ENCODE data around the gene ASXL2.
"Not testable (repeated sequence)": the region's sequence is repeated elsewhere in the genome, so short reads cannot be mapped to it uniquely, and the experiment has no call there.

ASXL2 gene

GRCh38 chr2:25878361-25879132 lies at the start of gene ASXL2:
Gene ASXL2, minus strand, starts transcription at chr2:25878487. Its CDS starts 265 bp downstream, at chr2:25878222.
- DNase-seq (ENCODE audit: low read depth), result peak; percentile 82

- DNase-seq (ENCODE audit: low read depth), result no peak
Observed at GRCh38 chr2:25926984-25927756, 48.9 kb upstream of the ASXL2 start.

- DNase-seq (ENCODE audit: low read depth), result no peak
Observed at GRCh38 chr2:25922501-25922900, 44.2 kb upstream of the ASXL2 start.

GRCh38 chr2:25920786-25921415 lies 42.6 kb upstream of the ASXL2 start:
- no peak for DNase-seq (ENCODE audit: low read depth)

GRCh38 chr2:25920336-25920735 lies 42.0 kb upstream of the ASXL2 start:
- DNase-seq (ENCODE audit: low read depth), result no peak

GRCh38 chr2:25917832-25918231 lies 39.5 kb upstream of the ASXL2 start:
- DNase-seq (ENCODE audit: low read depth), result no peak

GRCh38 chr2:25917411-25917810 lies 39.1 kb upstream of the ASXL2 start:
- DNase-seq (ENCODE audit: low read depth), result not testable (repeated sequence)

- not testable (repeated sequence) for DNase-seq (ENCODE audit: low read depth)
Observed at GRCh38 chr2:25915944-25916772, 37.9 kb upstream of the ASXL2 start.

- not testable (repeated sequence) for DNase-seq (ENCODE audit: low read depth)
Observed at GRCh38 chr2:25915411-25915810, 37.1 kb upstream of the ASXL2 start.

GRCh38 chr2:25913696-25913973 lies 35.3 kb upstream of the ASXL2 start:
- not testable (repeated sequence) for DNase-seq (ENCODE audit: low read depth)

- peak; percentile 20 for DNase-seq (ENCODE audit: low read depth)
Observed at GRCh38 chr2:25912851-25913695, 34.8 kb upstream of the ASXL2 start.

GRCh38 chr2:25909574-25909973 lies 31.3 kb upstream of the ASXL2 start:
- not testable (repeated sequence) for DNase-seq (ENCODE audit: low read depth)

GRCh38 chr2:25905126-25905525 lies 26.8 kb upstream of the ASXL2 start:
- no peak for DNase-seq (ENCODE audit: low read depth)

GRCh38 chr2:25903216-25903776 lies 25.0 kb upstream of the ASXL2 start:
- no peak for DNase-seq (ENCODE audit: low read depth)

- no peak for DNase-seq (ENCODE audit: low read depth)
Observed at GRCh38 chr2:25899404-25899970, 21.2 kb upstream of the ASXL2 start.

- DNase-seq (ENCODE audit: low read depth), result no peak
Observed at GRCh38 chr2:25897506-25897905, 19.2 kb upstream of the ASXL2 start.

- DNase-seq (ENCODE audit: low read depth), result not testable (repeated sequence)
Observed at GRCh38 chr2:25896308-25896707, 18.0 kb upstream of the ASXL2 start.

- DNase-seq (ENCODE audit: low read depth), result no peak
Observed at GRCh38 chr2:25895610-25896009, 17.3 kb upstream of the ASXL2 start.

- DNase-seq (ENCODE audit: low read depth), result no peak
Observed at GRCh38 chr2:25895018-25895417, 16.7 kb upstream of the ASXL2 start.

GRCh38 chr2:25894135-25894830 lies 16.0 kb upstream of the ASXL2 start:
- DNase-seq (ENCODE audit: low read depth), result no peak

Data from HS-5 (cell line).